Astrocyte (in vitro differentiated cells and primary cell): ENCODE data around the gene COPZ1. TPM values are rescaled to one million over a fixed set of nuclear protein-coding genes. Genes with fewer than 3 reads are reported as not detected.
"Not testable (repeated sequence)": the region's sequence is repeated elsewhere in the genome, so short reads cannot be mapped to it uniquely, and the experiment has no call there.

Experiments used
- DNase-seq: peaks from one replicate; pipeline ENCODE4 v3.0.0-alpha.2; 2010; ENCODE audit warnings: low read depth
- FAIRE-seq: peaks from 2 replicates; lab custom pipeline; 2011; peaks lifted over from hg19 to GRCh38; lab: Jason Lieb, UNC
- H2AFZ ChIP-seq: 2 replicates; pipeline ENCODE4 v1.6.0; 2012; ENCODE audit warnings: low read depth, low read length, inconsistent platforms
- H3K27ac ChIP-seq: 2 replicates; pipeline ENCODE4 v1.5.1; 2011; ENCODE audit warnings: low read depth, low read length, inconsistent platforms
- H3K27me3 ChIP-seq: 2 replicates; pipeline ENCODE4 v1.6.0; 2011; ENCODE audit warnings: low read length, inconsistent platforms; ENCODE audit not compliant: insufficient read depth
- H3K36me3 ChIP-seq: 2 replicates; pipeline ENCODE4 v1.5.1; 2011; ENCODE audit warnings: low read length, inconsistent platforms; ENCODE audit not compliant: insufficient read depth
- H3K4me1 ChIP-seq: 2 replicates; pipeline ENCODE4 v1.5.1; 2011; ENCODE audit warnings: low read length, inconsistent platforms; ENCODE audit not compliant: insufficient read depth
- H3K4me2 ChIP-seq: 2 replicates; pipeline ENCODE4 v1.6.0; 2012; ENCODE audit warnings: low read length, inconsistent platforms
- H3K4me3 ChIP-seq: 2 replicates; pipeline ENCODE4 v1.5.1; 2011; ENCODE audit warnings: low read depth, mild to moderate bottlenecking, low read length, inconsistent platforms; ENCODE audit not compliant: insufficient read depth
- H3K79me2 ChIP-seq: 2 replicates; pipeline ENCODE4 v1.6.0; 2012; ENCODE audit warnings: mild to moderate bottlenecking, low read length, inconsistent platforms; ENCODE audit not compliant: insufficient read depth
- H3K9ac ChIP-seq: 2 replicates; pipeline ENCODE4 v1.6.0; 2012; ENCODE audit warnings: mild to moderate bottlenecking, low read length, inconsistent platforms
- H3K9me3 ChIP-seq: 2 replicates; pipeline ENCODE4 v1.5.1; 2012; ENCODE audit warnings: low read depth, mild to moderate bottlenecking, low read length, inconsistent platforms; ENCODE audit not compliant: insufficient read depth
- H4K20me1 ChIP-seq: 2 replicates; pipeline ENCODE4 v1.6.0; 2012; ENCODE audit warnings: low read length, inconsistent platforms; ENCODE audit not compliant: insufficient read depth
- H3K27ac Mint-ChIP-seq: one replicate; pipeline ENCODE4 v1.8.0; 2021; ENCODE audit warnings: mild to moderate bottlenecking, mixed read lengths; ENCODE audit not compliant: unreplicated experiment
- H3K27me3 Mint-ChIP-seq: one replicate; pipeline ENCODE4 v1.8.0; 2021; ENCODE audit warnings: low read depth, mixed read lengths; ENCODE audit not compliant: unreplicated experiment
- H3K36me3 Mint-ChIP-seq: one replicate; pipeline ENCODE4 v1.8.0; 2021; ENCODE audit warnings: low read depth, mixed read lengths; ENCODE audit not compliant: unreplicated experiment
- H3K4me1 Mint-ChIP-seq: one replicate; pipeline ENCODE4 v1.8.0; 2021; ENCODE audit warnings: low read depth, mixed read lengths; ENCODE audit not compliant: unreplicated experiment
- H3K4me3 Mint-ChIP-seq: one replicate; pipeline ENCODE4 v1.8.0; 2021; ENCODE audit warnings: mild to moderate bottlenecking, moderate library complexity, mixed read lengths; ENCODE audit not compliant: unreplicated experiment
- H3K9me3 Mint-ChIP-seq: one replicate; pipeline ENCODE4 v1.8.0; 2021; ENCODE audit warnings: mild to moderate bottlenecking, mixed read lengths; ENCODE audit not compliant: unreplicated experiment
- EZH2 ChIP-seq: IDR thresholded peaks from 2 replicates; pipeline ENCODE4 v1.6.1; 2012; ENCODE audit warnings: mild to moderate bottlenecking, low read length, inconsistent platforms; ENCODE audit not compliant: insufficient read depth
- total RNA-seq: library from RNA; stranded (reverse); gene quantifications from 2 replicates; pipeline ENCODE4 v1.2.1, GENCODE V29; 2021
- TF ChIP-seq, protein P1 (sequence below): IDR thresholded peaks from 2 replicates; pipeline ENCODE4 v1.5.1; 2011; ENCODE audit warnings: low read depth, mild to moderate bottlenecking, inconsistent platforms, low read length, moderate library complexity; ENCODE audit not compliant: insufficient read depth

The COPZ1 gene
- total RNA-seq, 1 donor from 2014 or later = 136 TPM

- H3K79me2 ChIP-seq = no peaks in the 10 kb centered on the region
- H3K27me3 ChIP-seq = no peaks in the 10 kb centered on the region
- H3K4me1 ChIP-seq = peaks cover 26% of the 10 kb centered on the region
- H3K9me3 ChIP-seq = no peaks in the 10 kb centered on the region
- H3K36me3 ChIP-seq = peaks cover 34% of the 10 kb centered on the region
- TF ChIP-seq EZH2 = no peak
- TF ChIP-seq, protein P1, sequence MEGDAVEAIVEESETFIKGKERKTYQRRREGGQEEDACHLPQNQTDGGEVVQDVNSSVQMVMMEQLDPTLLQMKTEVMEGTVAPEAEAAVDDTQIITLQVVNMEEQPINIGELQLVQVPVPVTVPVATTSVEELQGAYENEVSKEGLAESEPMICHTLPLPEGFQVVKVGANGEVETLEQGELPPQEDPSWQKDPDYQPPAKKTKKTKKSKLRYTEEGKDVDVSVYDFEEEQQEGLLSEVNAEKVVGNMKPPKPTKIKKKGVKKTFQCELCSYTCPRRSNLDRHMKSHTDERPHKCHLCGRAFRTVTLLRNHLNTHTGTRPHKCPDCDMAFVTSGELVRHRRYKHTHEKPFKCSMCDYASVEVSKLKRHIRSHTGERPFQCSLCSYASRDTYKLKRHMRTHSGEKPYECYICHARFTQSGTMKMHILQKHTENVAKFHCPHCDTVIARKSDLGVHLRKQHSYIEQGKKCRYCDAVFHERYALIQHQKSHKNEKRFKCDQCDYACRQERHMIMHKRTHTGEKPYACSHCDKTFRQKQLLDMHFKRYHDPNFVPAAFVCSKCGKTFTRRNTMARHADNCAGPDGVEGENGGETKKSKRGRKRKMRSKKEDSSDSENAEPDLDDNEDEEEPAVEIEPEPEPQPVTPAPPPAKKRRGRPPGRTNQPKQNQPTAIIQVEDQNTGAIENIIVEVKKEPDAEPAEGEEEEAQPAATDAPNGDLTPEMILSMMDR = no peak
- H3K4me2 ChIP-seq = peak overlapping the region; percentile 76
- peak overlapping the region; percentile 73 for H3K9ac ChIP-seq
- no peaks in the 10 kb centered on the region for H3K27me3 Mint-ChIP-seq
- H3K4me1 Mint-ChIP-seq = peaks cover 50% of the 10 kb centered on the region
- no peaks in the 10 kb centered on the region for H3K9me3 Mint-ChIP-seq
- H3K27ac Mint-ChIP-seq = peak overlapping the region; percentile 96
- DNase-seq (peak; percentile 81), FAIRE-seq (no peak)
- peak overlapping the region; percentile 21 for H3K4me3 ChIP-seq
- H2AFZ ChIP-seq = no peak overlapping the region
- H4K20me1 ChIP-seq = no peaks in the 10 kb centered on the region
- peak overlapping the region; percentile 69 for H3K4me3 Mint-ChIP-seq
- H3K27ac ChIP-seq = peak overlapping the region; percentile 73
- H3K36me3 Mint-ChIP-seq = peaks cover 14% of the 10 kb centered on the region
These were observed 27.1 kb downstream of the COPZ1 start for GRCh38 chr12:54352022-54352531.

DNA sequence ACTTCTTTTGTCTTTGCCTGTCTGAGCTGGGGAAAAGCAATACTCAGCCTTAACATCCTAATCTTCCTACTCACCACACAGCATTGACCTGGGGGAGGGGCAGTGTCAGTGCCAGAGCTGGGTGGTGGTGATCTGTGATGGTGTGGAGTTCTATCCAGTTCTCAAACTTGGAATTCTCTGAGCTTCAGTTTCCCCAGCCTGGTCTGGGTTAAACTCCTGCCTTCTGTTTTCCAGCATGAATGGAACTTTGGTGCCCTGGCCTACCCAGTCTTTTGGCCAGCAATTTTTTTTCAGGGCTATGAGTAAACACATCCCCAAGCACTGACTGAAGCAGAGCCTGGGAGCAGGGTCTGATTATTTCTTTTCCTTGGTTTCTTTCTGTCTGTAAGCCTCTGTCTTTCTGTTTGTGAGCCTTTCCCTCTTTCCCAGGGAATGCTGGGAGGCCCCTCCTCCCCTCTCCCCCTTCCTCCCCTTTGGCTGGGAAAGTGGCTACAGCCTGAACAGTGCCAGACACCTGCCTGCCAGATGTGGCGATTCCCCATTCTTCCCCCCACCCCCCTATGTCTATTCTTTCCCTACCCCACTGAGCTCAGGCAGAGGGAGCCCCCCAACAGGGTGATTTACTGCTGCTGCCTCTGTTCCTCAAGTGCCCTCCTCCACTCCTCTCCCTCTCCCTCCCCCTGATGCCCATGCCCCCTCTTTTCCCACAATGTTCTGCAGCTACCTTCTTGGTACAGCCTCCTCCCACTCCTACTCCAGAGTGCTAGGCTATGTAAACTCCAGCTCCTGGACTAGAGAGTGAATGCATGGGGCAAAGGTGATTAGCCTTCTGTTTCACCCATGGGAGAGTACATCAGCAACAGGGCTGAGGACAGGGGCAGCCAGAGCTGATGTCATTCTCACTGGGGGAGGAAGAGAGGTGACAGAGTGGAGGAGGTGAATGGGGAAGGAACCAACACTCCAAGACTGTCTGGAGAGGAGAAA, 28.3 kb downstream of the COPZ1 start:
- Mint-ChIP-seq H3K27me3 (no peaks in the 10 kb centered on the region), H3K9me3 (no peaks in the 10 kb centered on the region), H3K36me3 (peaks cover 7% of the 10 kb centered on the region), H3K4me1 (peaks cover 50% of the 10 kb centered on the region), H3K27ac (peak overlapping the region; percentile 96), H3K4me3 (peak overlapping the region; percentile 69)
- DNase-seq (peak; percentile 51), FAIRE-seq (no peak)
- TF ChIP-seq, protein P1 = no peak
- no peak for TF ChIP-seq EZH2
- Histone ChIP-seq H3K27me3 (no peaks in the 10 kb centered on the region), H3K79me2 (no peaks in the 10 kb centered on the region), H4K20me1 (no peaks in the 10 kb centered on the region), H3K9me3 (no peaks in the 10 kb centered on the region), H3K36me3 (peaks cover 23% of the 10 kb centered on the region), H3K27ac (peak overlapping the region; percentile 73), H3K4me3 (no peak overlapping the region), H2AFZ (no peak overlapping the region), H3K9ac (peak overlapping the region; percentile 73), H3K4me1 (peaks cover 33% of the 10 kb centered on the region), H3K4me2 (peak overlapping the region; percentile 76)

DNA sequence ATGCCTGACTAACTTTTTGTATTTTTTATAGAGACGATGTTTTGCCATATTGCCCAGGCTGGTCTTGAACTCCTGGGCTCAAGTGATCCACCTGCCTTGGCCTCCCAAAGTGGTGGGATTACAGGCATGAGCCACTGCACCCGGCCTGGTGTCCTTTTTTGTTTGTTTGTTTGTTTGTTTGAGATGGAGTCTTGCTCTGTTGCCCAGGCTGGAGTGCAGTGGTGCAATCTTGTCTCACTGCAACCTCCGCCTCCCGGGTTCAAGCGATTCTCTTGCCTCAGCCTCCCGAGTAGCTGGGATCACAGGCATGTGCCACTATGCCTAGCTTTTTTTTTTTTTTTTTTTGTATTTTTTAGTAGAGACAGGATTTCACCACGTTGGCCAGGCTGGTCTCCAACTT, 29.3 kb downstream of the COPZ1 start:
- H3K9me3 ChIP-seq, H3K9ac ChIP-seq, H2AFZ ChIP-seq, H3K27me3 Mint-ChIP-seq, H3K27ac ChIP-seq, H3K9me3 Mint-ChIP-seq, H3K27me3 ChIP-seq, H3K36me3 Mint-ChIP-seq, H3K4me3 ChIP-seq, H3K27ac Mint-ChIP-seq, H3K4me2 ChIP-seq, FAIRE-seq, H3K79me2 ChIP-seq, DNase-seq, H4K20me1 ChIP-seq: not testable (repeated sequence)
- Histone ChIP-seq H3K4me1 (peaks cover 39% of the 10 kb centered on the region), H3K36me3 (peaks cover 16% of the 10 kb centered on the region)
- Mint-ChIP-seq H3K4me3 (peak overlapping the region; percentile 45), H3K4me1 (peaks cover 50% of the 10 kb centered on the region)
